ENCODE results near the gene DIPK2A. TPM values are rescaled to one million over a fixed set of nuclear protein-coding genes. Genes with fewer than 3 reads are reported as not detected.

The DIPK2A gene
- polyA plus RNA-seq, 1 donor, result 50.0 TPM

DNA sequence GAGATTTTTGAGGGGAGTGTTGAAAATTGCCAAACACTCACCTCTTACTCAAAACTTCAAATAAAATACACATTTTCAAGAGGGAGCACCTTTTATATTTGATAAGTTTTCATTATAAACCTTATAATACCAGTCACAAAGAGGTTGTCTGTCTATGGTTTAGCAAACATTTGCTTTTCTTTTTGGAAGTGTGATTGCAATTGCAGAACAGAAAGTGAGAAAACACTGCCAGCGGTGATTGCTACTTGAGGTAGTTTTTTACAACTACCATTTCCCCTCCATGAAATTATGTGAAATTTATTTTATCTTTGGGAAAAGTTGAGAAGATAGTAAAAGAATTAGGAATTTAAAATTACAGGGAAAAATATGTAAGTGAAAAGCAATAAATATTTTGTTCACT is 20.1 kb downstream of the DIPK2A start:
- WGBS (ENCODE audit: insufficient coverage, low lambda C conversion rate), result 80% methylated on average over 1 of the region's 1 CpG
- Histone ChIP-seq H3K9me3 (ENCODE audit: control insufficient read depth, low read depth, low read length) (no peaks in the 10 kb centered on the region), H3K36me3 (ENCODE audit: control insufficient read depth, insufficient read depth, low read length) (peaks cover 10% of the 10 kb centered on the region), H3K4me3 (ENCODE audit: low read length) (no peak overlapping the region), H3K27ac (ENCODE audit: low read length) (no peak overlapping the region), H3K4me1 (ENCODE audit: control insufficient read depth, insufficient read depth, low read length) (no peaks in the 10 kb centered on the region), H3K27me3 (ENCODE audit: control insufficient read depth, insufficient read depth, low read length) (no peaks in the 10 kb centered on the region)
- DNase-seq, result no peak

DNA sequence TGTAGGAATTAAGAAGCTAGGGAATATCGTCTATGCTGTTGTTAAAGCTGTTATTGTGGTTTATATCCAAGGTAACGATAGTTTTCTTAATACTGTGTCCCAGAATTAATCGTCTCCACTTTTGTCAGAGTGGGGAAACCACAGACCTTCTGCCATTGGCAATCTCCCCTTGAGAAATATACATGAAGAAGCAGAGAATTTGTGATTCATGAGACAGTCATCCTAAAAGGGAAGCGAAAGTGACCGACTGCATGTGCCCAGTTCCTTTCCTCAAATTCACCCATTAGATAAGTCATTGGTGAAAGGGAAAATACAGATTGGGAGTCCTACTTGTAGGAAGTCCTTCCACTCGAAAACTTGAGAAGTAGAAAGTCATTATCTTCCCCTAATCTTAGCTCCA is 26.6 kb downstream of the DIPK2A start:
- Histone ChIP-seq H3K4me3 (ENCODE audit: low read length) (no peak overlapping the region), H3K36me3 (ENCODE audit: control insufficient read depth, insufficient read depth, low read length) (peaks cover 3% of the 10 kb centered on the region), H3K27me3 (ENCODE audit: control insufficient read depth, insufficient read depth, low read length) (no peaks in the 10 kb centered on the region), H3K4me1 (ENCODE audit: control insufficient read depth, insufficient read depth, low read length) (no peaks in the 10 kb centered on the region), H3K27ac (ENCODE audit: low read length) (no peak overlapping the region), H3K9me3 (ENCODE audit: control insufficient read depth, low read depth, low read length) (no peaks in the 10 kb centered on the region)
- 73% methylated on average over 2 of the region's 6 CpGs for WGBS (ENCODE audit: insufficient coverage, low lambda C conversion rate)
- no peak for DNase-seq

DNA sequence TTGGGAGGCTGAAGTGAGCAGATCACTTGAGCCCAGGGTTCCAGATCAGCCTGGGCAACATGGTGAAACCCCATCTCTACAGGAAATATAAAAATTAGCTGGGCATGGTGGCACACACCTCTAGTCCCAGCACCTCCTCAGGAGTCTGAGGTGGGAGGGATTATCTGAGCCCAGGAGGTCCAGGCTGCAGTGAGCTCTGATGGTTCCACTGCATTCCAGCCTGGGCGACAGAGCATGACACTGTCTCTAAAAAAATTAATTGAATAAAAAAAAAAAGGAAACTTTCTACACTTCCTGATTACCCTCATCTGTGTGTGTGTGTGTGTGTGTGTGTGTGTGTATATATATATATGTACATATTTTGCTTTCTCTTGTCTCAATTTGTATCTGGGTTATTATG is 31.4 kb downstream of the DIPK2A start:
- Histone ChIP-seq H3K4me3 (ENCODE audit: low read length) (no peak overlapping the region), H3K27ac (ENCODE audit: low read length) (no peak overlapping the region), H3K36me3 (ENCODE audit: control insufficient read depth, insufficient read depth, low read length) (no peaks in the 10 kb centered on the region), H3K9me3 (ENCODE audit: control insufficient read depth, low read depth, low read length) (no peaks in the 10 kb centered on the region), H3K27me3 (ENCODE audit: control insufficient read depth, insufficient read depth, low read length) (no peaks in the 10 kb centered on the region), H3K4me1 (ENCODE audit: control insufficient read depth, insufficient read depth, low read length) (no peaks in the 10 kb centered on the region)
- no CpG with 5 or more reads among the region's 1 CpG for WGBS (ENCODE audit: insufficient coverage, low lambda C conversion rate)
- no peak for DNase-seq

DNA sequence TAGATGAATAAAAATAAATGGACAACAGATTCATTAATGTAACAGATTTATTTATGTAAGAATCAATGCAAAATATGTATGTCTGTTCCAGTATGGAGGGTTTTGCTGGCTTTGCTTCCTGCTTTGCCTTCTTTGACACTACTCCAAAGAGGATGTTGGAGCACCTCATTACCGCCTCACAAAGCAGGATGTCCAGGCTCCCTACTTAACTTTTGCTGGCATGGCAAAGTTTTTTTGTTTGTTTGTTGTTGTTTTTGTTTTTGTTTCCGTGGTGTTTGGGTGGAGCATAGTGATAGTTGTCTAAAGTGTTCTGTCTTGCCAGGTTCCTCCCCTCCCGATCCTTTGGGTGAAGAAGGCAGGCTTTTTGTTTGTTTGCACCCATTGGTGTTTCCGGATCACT is 38.7 kb downstream of the DIPK2A start:
- Histone ChIP-seq H3K4me3 (ENCODE audit: low read length) (no peak overlapping the region), H3K27me3 (ENCODE audit: control insufficient read depth, insufficient read depth, low read length) (no peaks in the 10 kb centered on the region), H3K27ac (ENCODE audit: low read length) (no peak overlapping the region), H3K36me3 (ENCODE audit: control insufficient read depth, insufficient read depth, low read length) (no peaks in the 10 kb centered on the region), H3K9me3 (ENCODE audit: control insufficient read depth, low read depth, low read length) (no peaks in the 10 kb centered on the region), H3K4me1 (ENCODE audit: control insufficient read depth, insufficient read depth, low read length) (no peaks in the 10 kb centered on the region)
- WGBS (ENCODE audit: insufficient coverage, low lambda C conversion rate), result 82% methylated on average over 2 of the region's 4 CpGs
- DNase-seq, result no peak

DNA sequence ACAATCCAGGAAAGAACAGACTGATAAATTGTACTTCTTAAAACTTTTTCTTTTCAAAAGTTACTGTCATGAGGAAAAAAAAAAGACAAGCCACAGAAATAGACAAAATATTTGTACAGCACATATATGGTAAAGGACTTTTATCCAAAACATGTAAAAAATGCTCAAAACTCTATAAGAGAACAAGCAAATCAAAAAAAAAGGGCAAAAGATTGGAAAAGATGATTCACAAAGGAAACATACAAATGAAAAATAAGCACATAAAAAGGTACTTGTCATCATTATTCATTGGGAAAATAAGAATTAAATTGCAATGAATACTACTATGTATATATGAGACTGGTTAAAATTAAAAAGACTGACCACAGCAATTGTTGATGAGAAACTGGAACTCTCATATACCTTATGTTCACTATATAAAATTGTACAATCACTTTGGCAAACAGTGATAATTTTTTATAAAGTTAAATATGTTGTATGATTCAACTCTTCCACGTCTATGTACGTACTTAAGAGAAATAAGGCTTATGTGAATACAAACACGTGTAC is 39.7 kb downstream of the DIPK2A start:
- WGBS (ENCODE audit: insufficient coverage, low lambda C conversion rate), result 94% methylated on average over 3 of the region's 3 CpGs
- H3K4me1 ChIP-seq (ENCODE audit: control insufficient read depth, insufficient read depth, low read length), result no peaks in the 10 kb centered on the region

DNA sequence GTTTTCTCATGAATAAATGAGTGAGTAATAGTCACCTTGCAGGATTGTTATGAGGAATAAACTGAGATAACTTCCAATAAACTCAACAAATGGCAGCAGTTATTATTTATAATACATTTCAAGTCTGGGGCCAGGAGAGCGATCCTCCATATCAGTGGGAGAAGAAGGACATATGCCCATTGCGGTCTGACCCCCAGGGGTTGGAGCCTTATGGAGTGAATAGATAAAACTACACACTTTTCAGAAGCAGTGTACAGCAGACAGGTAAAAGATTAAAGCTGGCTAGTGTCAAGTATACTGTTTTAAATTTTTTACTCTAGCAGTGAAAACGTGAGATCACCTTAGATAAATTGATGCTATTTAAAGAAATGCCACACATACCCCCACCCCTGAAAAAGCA is 43.5 kb downstream of the DIPK2A start:
- Histone ChIP-seq H3K9me3 (ENCODE audit: control insufficient read depth, low read depth, low read length) (no peaks in the 10 kb centered on the region), H3K27me3 (ENCODE audit: control insufficient read depth, insufficient read depth, low read length) (no peaks in the 10 kb centered on the region), H3K4me1 (ENCODE audit: control insufficient read depth, insufficient read depth, low read length) (no peaks in the 10 kb centered on the region), H3K36me3 (ENCODE audit: control insufficient read depth, insufficient read depth, low read length) (no peaks in the 10 kb centered on the region), H3K4me3 (ENCODE audit: low read length) (no peak overlapping the region), H3K27ac (ENCODE audit: low read length) (no peak overlapping the region)
- 95% methylated on average over 3 of the region's 3 CpGs for WGBS (ENCODE audit: insufficient coverage, low lambda C conversion rate)
- DNase-seq, result no peak

More for the DNA sequence above, 39.7 kb downstream of the DIPK2A start:
- Histone ChIP-seq H3K9me3 (ENCODE audit: control insufficient read depth, low read depth, low read length) (no peaks in the 10 kb centered on the region), H3K27me3 (ENCODE audit: control insufficient read depth, insufficient read depth, low read length) (no peaks in the 10 kb centered on the region), H3K27ac (ENCODE audit: low read length) (no peak overlapping the region), H3K4me3 (ENCODE audit: low read length) (no peak overlapping the region), H3K36me3 (ENCODE audit: control insufficient read depth, insufficient read depth, low read length) (no peaks in the 10 kb centered on the region)
- no peak for DNase-seq

DNA sequence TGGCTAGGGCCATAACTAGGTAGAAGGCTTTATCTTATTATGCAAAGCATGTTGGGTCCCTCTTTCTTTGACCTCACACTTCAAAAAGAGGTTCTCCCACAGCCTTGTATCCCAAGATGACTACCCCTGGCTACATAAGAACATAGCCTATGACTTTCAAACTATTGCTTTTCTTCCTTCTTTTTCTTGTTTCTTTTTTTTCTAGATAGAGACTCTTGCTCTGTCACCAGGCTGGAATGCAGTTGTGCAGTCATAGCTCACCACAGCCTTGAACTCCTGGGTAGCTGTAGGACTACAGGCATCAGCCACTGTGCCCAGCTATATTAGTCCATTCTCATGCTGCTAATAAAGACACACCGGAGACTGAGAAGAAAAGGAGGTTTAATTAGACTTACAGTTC is 47.2 kb downstream of the DIPK2A start:
- H3K36me3 ChIP-seq (ENCODE audit: control insufficient read depth, insufficient read depth, low read length), result no peaks in the 10 kb centered on the region
- H3K4me1 ChIP-seq (ENCODE audit: control insufficient read depth, insufficient read depth, low read length), result no peaks in the 10 kb centered on the region
- H3K4me3 ChIP-seq (ENCODE audit: low read length), result no peak overlapping the region
- H3K27ac ChIP-seq (ENCODE audit: low read length), result no peak overlapping the region
- no peak for DNase-seq
- no peaks in the 10 kb centered on the region for H3K27me3 ChIP-seq (ENCODE audit: control insufficient read depth, insufficient read depth, low read length)
- no peaks in the 10 kb centered on the region for H3K9me3 ChIP-seq (ENCODE audit: control insufficient read depth, low read depth, low read length)
- WGBS (ENCODE audit: insufficient coverage, low lambda C conversion rate), result 100% methylated on average over 1 of the region's 1 CpG

Other genes with a start within 250 kb of the DIPK2A start
- gene SLC9A9, start 123.4 kb upstream of the DIPK2A start, polyA plus RNA-seq, result 6.3 TPM